GM18507 (cell line): ENCODE data around the gene AHCYL2.
"Not testable (repeated sequence)": the region's sequence is repeated elsewhere in the genome, so short reads cannot be mapped to it uniquely, and the experiment has no call there.

Source experiments
- DNase-seq: peaks from one replicate; pipeline ENCODE4 v3.0.0; 2011; ENCODE audit warnings: low read depth; ENCODE audit not compliant: insufficient read length; ENCODE audit errors: extremely low spot score
- FAIRE-seq: peaks from 2 replicates; lab custom pipeline; 2011; peaks lifted over from hg19 to GRCh38; lab: Jason Lieb, UNC

AHCYL2 gene

DNA sequence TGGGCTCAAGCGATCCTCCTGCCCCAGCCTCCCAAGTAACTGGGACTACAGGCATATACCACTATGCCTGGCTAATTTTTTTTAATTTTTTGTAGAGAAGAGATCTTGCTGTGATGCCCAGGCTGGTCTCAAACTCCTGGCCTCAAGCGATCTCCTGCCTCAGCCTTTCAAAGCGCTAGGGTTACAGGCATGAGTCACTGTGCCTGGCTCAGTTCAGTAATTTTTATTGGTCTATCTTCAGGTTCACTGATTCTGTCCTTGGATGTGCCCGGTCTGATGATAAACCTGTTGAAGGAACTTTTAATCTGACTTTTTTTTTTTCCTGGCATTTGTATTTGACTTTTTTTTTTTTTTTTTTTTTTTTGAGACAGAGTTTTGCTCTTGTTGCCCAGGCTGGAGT, 169.3 kb downstream of the AHCYL2 start:
- FAIRE-seq, result no peak

DNA sequence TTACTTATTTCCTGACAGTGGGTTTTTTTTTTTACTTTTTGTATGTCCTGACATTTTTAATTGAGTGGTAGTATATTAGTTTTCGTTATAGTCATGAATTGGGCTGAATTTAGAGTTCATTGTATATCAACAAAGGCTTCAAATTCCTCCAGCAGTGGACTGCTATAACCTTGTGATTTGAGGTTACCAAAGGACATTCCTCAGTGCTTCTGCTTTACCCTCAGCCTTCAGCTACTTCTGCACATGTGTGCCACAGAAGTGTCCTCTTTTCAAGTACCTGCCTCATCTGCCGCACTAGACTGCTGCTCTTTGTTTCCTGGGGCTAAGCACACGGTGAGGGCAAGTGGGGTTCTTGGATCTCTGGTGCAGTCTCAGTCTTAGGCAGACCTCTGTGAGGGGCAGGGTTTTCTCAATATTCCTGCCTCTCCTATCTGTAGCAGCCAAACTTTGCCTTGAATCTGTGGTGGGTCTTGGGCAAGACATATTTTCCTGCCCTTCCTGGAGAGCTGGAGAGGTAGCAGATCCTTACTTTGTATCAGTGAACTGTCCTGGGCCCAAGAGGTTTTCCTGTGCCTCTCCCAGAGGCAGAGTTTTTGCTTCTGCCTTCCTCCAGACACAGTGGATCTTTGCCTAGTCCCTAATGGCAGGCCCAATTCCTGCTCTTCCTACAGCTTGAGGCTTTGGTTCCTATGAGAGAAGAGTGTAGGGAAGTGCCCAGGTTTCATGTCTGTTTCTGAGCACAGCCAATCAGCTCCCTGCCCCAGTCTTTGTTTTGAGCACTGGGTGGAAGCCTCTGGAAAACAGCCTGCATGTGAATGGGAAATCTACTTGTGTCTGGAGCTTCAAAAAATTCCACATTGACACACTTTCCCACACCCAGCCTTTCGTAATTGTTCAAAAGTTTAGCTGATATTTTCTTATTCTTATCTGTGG, 170.4 kb downstream of the AHCYL2 start:
- no peak for DNase-seq
- FAIRE-seq, result no peak

More for the DNA sequence above, 169.3 kb downstream of the AHCYL2 start:
- no peak for DNase-seq

DNA sequence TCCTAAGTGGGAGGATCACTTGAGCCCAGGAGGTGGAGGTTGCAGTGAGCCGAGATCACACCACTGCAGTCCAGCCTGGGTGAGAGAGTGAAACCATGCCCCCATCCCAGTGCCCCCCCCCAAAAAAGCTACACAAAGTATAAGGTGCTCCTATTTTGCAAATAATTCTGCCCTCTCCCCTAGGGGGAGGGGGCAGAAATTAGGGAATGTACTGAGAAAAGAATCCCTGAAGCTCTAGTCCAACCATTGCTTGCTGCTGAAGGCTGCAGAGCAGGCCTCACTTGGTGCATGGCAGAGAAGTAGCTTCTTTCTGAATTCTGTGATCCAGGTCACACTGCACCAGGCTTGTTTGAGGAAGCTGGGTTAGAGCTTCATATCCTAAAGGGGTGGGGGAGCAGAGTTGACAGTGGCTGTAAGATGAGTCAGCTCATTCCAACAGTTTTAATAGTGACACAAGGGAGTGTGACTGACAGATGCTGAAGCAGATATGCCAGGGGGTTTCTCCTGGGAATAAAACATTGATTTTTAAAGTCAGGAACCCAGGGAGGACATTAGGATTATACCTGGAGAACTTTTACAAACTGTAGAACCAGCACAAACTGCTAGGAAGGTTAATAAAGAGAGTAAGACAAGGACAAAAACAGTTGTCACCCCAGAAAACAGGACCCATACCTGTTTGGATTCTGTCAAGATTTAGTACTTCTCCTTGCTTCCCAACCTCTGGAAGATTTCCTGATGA, 176.6 kb downstream of the AHCYL2 start:
- no peak for DNase-seq
- FAIRE-seq, result no peak

DNA sequence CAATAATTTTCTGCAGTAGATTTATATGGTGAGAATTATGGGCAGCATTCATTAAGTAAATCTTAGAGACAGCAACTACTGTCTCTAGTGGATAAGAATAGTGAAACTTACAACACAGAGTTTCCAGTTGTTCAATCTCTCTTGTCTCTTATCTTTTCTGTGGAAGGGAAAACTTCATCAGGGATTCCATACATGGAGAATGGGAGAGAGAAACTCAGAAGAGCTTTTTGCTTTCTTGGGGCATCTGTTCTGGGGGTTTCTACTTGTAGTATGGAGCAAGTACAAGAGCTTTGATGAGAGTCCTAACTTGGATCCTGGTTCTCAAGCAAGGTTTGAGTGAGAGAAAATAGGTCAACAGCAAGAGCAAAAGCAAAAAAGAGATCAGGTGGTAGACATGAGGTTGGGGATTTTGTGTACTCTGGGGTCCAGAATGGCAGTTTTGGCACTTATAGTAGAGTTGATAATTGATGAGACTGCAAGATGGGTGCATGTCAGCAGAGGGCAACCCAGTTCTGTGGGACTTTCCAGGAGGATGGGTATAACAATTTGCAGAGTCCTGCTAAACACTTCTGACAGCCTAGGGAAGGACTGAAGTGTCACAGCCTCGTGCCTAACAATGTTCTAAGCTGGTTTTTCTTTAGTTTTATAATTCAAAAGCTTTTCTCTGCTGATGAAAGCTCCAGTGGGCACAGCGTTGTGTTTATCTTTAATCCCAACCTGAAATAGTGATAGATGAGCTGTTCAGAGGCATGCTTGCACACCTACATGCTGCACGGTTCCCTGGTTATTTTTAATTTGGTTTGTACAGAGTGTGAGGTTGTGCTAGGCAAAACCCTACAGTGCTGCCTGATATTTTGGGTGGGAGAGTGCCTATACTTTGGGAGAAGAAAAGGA, 177.4 kb downstream of the AHCYL2 start:
- peak; percentile 54 for FAIRE-seq

DNA sequence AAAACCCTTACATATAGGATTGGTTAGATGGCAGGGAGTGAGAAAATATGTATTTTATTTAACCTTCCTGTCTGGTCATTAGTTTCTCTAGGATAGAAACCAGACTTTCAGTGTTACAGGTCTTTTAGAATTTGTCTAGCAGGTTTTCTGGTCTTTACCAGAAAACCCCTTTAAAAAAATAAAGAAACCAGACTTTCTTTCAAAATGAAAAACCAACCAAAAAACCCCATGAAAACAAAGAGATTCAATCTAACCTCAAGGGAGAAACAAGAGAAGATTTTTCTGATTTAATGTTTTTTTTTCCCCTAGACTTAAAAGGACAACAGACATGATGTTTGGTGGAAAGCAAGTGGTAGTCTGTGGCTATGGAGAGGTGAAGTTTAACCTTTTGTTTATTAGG, 180.7 kb downstream of the AHCYL2 start:
- peak; percentile 71 for FAIRE-seq
- no peak for DNase-seq

More for the DNA sequence above, 177.4 kb downstream of the AHCYL2 start:
- no peak for DNase-seq

DNA sequence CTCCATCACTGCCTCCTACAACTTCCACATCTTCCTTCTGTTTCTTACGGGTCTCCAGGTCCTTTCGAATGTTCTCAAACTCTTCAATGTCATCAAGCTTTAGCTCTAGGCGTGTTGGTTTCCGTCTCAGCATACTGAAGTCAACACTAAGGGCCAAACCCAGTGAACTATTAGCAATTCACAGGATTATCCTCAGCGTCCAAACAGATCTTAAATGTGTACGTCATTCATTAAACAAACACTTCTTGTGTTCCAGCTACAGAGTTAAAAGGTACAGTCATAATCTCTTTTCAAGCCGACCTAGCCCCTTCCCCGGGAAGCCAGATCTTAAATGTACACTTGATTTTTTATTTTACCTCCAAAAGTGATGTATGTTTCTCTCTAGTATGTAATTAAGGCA, 185.4 kb downstream of the AHCYL2 start:
- DNase-seq, result not testable (repeated sequence)
- peak; percentile 12 for FAIRE-seq

DNA sequence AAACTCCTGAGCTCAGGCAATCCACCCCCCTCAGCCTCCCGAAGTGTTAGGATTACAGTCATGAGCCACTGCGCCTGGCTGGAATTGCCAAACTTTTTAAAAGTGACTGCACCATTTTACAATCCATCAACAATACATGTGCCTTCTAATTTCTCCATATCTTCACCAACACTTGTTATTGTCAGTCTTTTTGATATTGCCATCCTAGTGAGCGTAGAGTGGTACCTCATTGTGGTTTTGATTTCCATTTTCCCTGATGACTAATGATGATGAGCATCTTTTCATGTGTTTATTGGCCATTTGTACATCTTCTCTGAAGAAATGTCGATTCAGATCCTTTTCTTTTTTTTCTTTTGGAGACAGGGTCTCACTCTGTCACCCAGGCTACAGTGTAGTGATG, 187.7 kb downstream of the AHCYL2 start:
- FAIRE-seq (no peak), DNase-seq (no peak)

DNA sequence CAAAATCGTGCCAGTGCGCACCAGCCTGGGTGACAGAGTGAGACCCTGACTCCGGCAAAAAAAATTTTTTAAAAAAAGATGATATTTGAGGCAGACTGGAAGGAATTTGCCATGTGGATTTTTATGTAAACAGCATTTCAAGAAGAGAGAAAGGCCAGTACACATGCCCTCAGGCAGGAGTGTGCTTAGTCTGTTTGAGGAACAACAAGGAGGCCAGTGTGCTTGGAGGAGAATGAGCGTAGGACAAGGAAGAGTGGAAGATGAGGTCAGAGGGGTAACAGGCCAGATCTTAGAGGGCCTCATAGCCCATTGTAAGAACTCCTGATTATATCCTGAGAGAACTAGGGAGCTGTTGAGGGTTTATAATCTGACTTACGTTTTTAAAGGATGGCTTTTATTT, 192.2 kb downstream of the AHCYL2 start:
- DNase-seq, result no peak
- FAIRE-seq, result no peak

DNA sequence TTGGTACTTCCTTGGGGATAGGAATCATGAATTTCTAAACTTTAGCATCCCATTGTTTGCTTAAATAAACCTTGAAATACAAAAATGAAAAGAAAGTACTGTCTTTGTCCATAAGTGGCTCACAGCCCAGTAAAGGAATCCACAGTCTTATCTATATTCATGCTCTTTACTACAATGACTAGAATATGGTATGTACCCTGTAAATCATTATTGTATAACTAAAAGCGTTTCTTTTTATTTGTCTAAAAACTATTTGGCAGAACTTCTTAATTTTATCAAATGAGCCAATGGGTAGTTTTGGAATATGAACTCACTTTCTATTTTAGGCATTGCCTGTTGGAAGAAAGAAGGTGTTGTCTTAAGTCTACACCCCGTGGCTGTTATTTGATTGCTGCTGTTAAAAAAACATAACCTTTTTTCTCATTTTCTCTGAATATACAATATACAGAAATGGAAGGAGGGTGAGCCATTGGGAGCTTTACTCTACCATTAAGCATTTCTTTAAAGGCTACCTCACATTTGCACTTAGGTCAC, 197.0 kb downstream of the AHCYL2 start:
- FAIRE-seq, result no peak
- no peak for DNase-seq

DNA sequence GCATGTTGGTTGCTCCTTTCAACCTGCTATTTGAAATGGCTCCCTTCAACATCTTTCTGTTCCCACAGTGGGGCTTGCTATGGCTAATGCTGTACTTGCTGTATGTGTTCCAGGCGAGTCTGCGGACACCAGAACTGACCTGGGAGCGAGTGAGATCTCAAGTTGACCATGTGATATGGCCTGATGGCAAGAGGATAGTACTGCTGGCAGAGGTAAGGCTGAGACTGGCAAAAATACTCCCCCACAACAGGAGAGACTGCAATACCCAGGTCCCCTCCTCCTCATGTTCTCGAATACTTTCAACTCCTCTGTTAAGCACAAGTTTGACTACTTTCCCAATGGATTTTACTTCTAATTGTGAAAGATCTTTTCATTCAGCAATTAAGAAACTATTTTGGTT, 197.9 kb downstream of the AHCYL2 start:
- DNase-seq (no peak), FAIRE-seq (no peak)

DNA sequence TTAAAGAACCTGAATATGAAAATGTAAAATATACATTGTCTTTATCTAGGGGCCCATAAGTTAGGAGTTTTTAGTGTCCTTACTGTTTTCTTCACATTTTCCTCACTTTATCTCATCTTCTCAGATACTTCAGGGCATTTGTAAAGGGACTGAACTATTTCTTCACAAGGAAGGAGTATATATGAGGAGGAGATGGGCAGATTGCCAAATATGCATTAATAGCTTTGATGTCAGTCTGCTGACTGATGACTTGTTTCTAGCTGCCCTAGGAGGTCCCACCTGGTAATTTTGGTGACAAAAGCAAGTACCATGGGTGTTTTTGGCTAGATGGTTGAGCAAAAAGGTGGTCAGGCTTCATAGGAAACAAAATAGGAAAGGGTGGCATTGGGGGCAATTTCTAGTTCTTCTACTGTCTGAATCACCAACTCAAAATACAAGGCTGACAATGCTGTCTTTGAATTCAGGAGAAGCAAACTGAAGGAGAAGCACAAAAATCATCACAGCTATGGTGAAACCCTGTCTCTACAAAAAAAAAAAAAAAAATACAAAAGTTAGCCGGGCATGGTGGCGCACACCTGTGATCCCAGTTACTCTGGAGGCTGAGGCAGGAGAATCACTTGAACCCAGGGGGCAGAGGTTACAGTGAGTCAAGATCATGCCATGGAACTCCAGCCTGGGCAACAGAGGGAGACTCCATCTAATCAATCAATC, 199.0 kb downstream of the AHCYL2 start:
- no peak for DNase-seq
- FAIRE-seq, result no peak

DNA sequence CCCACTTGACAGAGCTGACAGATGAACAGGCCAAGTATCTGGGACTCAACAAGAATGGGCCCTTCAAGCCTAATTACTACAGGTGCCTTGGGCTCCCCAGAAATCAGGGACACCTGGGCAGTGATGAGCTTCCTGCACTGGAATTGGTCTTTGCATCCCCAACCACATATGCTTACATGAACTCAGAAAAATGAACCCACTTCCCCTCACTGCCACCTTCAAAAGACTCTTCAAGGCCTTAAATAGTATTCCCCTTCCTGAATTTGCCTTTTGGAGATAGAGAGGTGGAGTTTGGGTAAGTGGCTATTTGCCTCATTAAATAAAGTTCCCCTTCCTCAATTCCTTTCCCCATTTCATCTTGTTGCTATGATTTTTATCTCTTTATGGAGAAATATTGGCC, 201.7 kb downstream of the AHCYL2 start:
- DNase-seq, result no peak
- FAIRE-seq, result no peak

DNA sequence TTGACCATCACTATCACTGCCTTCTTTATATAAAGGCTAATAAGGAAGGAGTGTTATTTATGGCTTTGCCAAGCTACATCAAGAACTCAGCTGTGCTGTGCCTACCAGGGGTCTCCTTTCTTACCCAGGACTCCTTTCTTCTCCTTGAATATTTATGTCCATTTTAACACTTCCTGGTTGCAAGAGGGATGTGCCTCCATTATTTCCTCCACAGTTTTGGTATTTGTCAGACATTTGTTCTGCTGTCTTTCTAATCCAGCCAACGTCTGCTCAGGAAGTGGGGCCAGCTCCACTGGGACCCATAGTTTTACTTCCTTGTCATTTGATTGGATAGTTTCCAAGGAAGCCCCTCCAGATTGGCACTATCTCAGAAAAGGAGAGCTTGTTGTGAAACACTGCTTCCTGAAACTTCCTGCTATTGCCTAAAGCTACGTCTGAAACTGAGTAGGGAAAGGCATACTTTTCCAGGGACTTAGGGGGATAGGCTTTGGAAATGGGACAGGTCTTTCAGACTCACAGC, 202.8 kb downstream of the AHCYL2 start:
- FAIRE-seq, result no peak

DNA sequence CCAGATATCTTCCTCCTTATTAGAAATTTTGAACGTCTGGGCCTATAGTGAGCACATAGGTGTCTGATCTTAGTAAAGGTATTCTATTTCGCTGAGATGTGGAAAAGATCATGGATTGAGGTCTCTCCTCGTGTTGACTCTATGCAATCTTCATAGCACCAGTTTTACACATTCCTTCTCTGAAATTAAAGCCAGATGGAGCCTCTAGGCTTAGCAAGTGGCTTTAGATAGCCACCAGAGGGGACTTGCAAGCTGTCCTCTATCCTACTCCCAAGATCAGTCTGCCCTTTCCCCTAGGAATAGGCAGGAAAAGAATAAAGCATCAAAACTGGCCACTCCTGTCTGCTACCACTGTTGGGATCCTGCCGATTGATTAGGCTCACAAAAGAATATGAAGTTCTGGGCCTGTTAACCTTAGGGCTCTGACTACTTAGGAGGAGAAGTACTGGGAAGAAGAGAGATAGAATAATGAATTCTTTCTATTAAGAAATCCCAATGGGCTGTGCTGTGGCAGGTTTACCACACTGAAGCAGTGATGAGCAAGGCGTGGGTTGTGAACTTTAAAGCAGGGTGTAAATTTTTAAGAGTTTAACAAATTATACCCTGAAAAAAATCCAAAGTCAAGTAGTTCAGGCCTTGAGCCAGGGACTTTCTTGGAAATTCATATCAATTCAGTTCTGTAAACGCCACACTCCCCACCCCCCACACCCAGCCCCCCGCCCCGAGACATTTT, 207.2 kb downstream of the AHCYL2 start:
- FAIRE-seq, result no peak
- DNase-seq, result no peak

More for the DNA sequence above, 202.8 kb downstream of the AHCYL2 start:
- no peak for DNase-seq

DNA sequence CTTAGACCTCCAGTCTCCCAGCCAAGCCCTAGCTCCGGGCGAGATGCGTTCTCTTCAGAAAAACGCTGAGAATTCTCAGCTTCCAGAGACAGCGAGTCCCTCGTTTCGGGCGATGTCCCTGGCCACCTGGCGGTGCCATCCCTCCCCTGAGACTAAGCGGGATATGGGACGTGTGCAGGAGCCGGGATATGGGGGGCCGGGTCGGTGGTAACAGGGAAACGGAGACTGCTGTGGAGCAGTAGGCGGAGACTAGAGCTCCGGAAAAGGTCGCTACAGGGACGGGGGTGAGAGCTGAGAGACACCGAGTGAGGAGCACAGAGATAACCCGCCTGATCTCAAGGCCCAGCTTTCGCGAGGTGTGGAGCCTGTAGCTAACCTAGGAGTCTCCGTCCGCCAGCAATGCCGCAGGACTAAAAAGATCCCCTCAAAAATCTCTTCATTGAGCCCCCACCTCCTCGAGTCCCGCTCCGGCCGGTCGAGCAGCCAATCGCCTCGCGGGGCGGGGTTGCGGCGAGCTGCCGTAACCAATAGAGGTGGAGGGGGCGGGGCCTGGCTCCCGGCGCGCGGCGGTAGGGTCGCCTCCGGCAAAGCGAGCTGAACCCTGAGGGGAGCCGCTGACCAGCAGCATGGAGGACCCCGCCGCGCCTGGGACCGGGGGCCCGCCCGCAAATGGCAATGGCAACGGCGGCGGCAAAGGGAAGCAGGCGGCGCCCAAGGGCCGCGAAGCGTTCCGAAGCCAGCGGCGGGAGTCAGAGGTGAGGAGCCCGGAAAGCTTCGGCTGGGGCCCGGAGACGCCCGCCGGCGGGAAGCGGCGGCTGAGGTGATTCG, 209.2 kb downstream of the AHCYL2 start, which contains the start of gene STRIP2:
Gene STRIP2, plus strand, starts transcription at position 586 of the 828 bp plus-strand sequence. Its CDS starts 41 bp downstream, at position 627.
- FAIRE-seq, result peak; percentile 78
- peak; percentile 83 for DNase-seq

DNA sequence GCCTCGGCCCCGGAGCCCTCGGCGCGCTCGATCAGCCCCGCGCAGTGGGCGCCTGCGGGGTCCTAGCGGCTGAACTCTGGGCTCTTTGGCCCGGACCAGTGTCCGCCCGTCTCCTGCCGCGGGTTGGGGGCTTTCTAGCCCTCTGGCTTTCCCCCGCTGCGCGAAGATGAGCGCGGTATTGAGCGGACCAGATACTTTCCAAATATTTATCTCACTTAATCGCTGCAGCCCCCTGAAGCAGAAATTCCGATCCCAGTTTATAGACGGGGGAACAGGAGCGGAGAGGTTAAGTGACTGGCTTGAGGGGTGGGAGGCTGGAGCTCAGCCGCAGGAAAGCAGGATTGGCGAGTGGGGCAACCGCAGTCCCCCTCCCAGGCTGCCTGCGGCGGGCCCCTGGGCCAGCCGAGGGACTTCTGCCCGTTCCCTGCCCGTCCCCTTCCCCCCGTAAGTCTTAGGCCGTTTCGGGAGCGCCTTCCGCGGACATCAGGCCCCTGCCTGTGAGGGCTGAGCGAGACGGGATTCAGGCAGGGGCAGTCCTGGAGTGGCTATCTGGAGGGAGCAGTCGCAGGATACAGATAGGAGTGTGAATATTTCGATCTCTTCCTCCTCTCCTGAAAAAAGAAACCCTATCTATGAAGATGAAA, 210.0 kb downstream of the AHCYL2 start:
- no peak for DNase-seq
- no peak for FAIRE-seq

DNA sequence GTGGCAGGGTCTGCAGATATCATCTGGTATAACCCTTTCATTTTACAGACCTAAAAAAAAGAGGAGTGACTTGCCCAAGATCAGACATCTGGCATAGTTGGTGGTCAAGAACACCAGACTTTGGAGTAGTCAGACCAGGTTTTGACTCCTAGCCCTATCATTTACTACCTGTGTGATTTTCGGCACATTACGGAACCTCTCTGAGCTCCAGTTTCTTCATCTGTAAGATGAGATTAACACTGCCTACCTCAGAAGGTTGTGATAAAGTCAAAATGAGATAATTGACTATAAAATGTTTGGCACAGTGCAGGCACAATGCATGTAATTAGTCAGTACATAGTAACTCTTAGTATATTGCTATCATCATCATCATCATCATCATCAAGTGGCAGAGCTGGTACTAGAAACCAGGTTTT, 210.6 kb downstream of the AHCYL2 start:
- DNase-seq, result no peak
- no peak for FAIRE-seq
